Natural killer cell (primary cell): Measurements from ENCODE around the gene PLB1. TPM values are rescaled to one million over a fixed set of nuclear protein-coding genes. Genes with fewer than 3 reads are reported as not detected.

ENCODE experiments used
- ATAC-seq, 3 donors: fragments of 150-1000 bp in 2 of 3; fragments of 200-7000 bp in 1 of 3; cut with Tn5 transposase; 1 replicate in 1 of 3; 2 replicates in 2 of 3; pipeline ENCODE4 v1.10.0; 2021; ENCODE audit warnings: mild to moderate bottlenecking in 2 of 3, moderate library complexity in 2 of 3
- DNase-seq, 2 donors: peaks; one replicate each; pipeline versions ENCODE4 v3.0.0 to v3.0.0-alpha.2; 2013 to 2021; ENCODE audit warnings: mixed read lengths in 1 of 2
- H3K27ac ChIP-seq: one replicate; pipeline ENCODE4 v1.5.1; 2013; ENCODE audit warnings: mild to moderate bottlenecking, low read length
- H3K27me3 ChIP-seq: one replicate; pipeline ENCODE4 v1.6.1; 2013; ENCODE audit warnings: low read length; ENCODE audit not compliant: control insufficient read depth, insufficient read depth
- H3K36me3 ChIP-seq: one replicate; pipeline ENCODE4 v1.6.1; 2013; ENCODE audit warnings: low read length; ENCODE audit not compliant: control insufficient read depth, insufficient read depth
- H3K4me1 ChIP-seq: one replicate; pipeline ENCODE4 v1.6.1; 2013; ENCODE audit warnings: low read length; ENCODE audit not compliant: control insufficient read depth, insufficient read depth
- H3K4me3 ChIP-seq: one replicate; pipeline ENCODE4 v1.5.1; 2013; ENCODE audit warnings: low read length
- H3K9me3 ChIP-seq: one replicate; pipeline ENCODE4 v1.6.1; 2013; ENCODE audit warnings: low read length; ENCODE audit not compliant: control insufficient read depth, insufficient read depth
- H3K27ac Mint-ChIP-seq, 2 donors: one replicate each; pipeline ENCODE4 v1.8.0; 2022; ENCODE audit warnings: mild to moderate bottlenecking in 2 of 2, mixed read lengths in 2 of 2, moderate library complexity in 1 of 2
- H3K27me3 Mint-ChIP-seq, 2 donors: one replicate each; pipeline ENCODE4 v1.8.0; 2022; ENCODE audit warnings: low read depth in 2 of 2, mixed read lengths in 2 of 2
- H3K36me3 Mint-ChIP-seq: one replicate; pipeline ENCODE4 v1.8.0; 2022; ENCODE audit warnings: mixed read lengths
- H3K4me1 Mint-ChIP-seq, 2 donors: one replicate each; pipeline ENCODE4 v1.8.0; 2022; ENCODE audit warnings: mixed read lengths in 2 of 2
- H3K4me3 Mint-ChIP-seq: one replicate; pipeline ENCODE4 v1.8.0; 2022; ENCODE audit warnings: mild to moderate bottlenecking, moderate library complexity, mixed read lengths
- H3K9me3 Mint-ChIP-seq, 2 donors: one replicate each; pipeline ENCODE4 v1.8.0; 2022; ENCODE audit warnings: mixed read lengths in 2 of 2
- WGBS: methylation state at CpG from one replicate; pipeline ENCODE4 v1.1.7; 2013; ENCODE audit warnings: missing lambda C conversion rate; ENCODE audit not compliant: insufficient coverage; 5-methylcytosine and 5-hydroxymethylcytosine counted together
- intact Hi-C: fragments of 100-400 bp; cut with micrococcal nuclease; formaldehyde crosslinking; loops from one replicate; pipeline ENCODE4 v1.14.2; 2022
- total RNA-seq, 4 donors: library from RNA; stranded (reverse); fragments of 120-200 nt in 1 of 4; gene quantifications; one replicate each; pipeline versions ENCODE4 v1.2.3 to v1.2.4, GENCODE V29; 2013 to 2022
- TF ChIP-seq, protein P1 (sequence below): fragments of 200-600 bp; IDR thresholded peaks from one replicate; pipeline ENCODE4 v1.8.0; 2022; ENCODE audit warnings: antibody characterized with exemption

Gene PLB1, protein sequence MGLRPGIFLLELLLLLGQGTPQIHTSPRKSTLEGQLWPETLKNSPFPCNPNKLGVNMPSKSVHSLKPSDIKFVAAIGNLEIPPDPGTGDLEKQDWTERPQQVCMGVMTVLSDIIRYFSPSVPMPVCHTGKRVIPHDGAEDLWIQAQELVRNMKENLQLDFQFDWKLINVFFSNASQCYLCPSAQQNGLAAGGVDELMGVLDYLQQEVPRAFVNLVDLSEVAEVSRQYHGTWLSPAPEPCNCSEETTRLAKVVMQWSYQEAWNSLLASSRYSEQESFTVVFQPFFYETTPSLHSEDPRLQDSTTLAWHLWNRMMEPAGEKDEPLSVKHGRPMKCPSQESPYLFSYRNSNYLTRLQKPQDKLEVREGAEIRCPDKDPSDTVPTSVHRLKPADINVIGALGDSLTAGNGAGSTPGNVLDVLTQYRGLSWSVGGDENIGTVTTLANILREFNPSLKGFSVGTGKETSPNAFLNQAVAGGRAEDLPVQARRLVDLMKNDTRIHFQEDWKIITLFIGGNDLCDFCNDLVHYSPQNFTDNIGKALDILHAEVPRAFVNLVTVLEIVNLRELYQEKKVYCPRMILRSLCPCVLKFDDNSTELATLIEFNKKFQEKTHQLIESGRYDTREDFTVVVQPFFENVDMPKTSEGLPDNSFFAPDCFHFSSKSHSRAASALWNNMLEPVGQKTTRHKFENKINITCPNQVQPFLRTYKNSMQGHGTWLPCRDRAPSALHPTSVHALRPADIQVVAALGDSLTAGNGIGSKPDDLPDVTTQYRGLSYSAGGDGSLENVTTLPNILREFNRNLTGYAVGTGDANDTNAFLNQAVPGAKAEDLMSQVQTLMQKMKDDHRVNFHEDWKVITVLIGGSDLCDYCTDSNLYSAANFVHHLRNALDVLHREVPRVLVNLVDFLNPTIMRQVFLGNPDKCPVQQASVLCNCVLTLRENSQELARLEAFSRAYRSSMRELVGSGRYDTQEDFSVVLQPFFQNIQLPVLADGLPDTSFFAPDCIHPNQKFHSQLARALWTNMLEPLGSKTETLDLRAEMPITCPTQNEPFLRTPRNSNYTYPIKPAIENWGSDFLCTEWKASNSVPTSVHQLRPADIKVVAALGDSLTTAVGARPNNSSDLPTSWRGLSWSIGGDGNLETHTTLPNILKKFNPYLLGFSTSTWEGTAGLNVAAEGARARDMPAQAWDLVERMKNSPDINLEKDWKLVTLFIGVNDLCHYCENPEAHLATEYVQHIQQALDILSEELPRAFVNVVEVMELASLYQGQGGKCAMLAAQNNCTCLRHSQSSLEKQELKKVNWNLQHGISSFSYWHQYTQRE (N-terminal part only)
- total RNA-seq, result 1 to 10 TPM; 1.7 to 2.6 (median 1.9) TPM
- total RNA-seq (2013), result 3.4 TPM

DNA sequence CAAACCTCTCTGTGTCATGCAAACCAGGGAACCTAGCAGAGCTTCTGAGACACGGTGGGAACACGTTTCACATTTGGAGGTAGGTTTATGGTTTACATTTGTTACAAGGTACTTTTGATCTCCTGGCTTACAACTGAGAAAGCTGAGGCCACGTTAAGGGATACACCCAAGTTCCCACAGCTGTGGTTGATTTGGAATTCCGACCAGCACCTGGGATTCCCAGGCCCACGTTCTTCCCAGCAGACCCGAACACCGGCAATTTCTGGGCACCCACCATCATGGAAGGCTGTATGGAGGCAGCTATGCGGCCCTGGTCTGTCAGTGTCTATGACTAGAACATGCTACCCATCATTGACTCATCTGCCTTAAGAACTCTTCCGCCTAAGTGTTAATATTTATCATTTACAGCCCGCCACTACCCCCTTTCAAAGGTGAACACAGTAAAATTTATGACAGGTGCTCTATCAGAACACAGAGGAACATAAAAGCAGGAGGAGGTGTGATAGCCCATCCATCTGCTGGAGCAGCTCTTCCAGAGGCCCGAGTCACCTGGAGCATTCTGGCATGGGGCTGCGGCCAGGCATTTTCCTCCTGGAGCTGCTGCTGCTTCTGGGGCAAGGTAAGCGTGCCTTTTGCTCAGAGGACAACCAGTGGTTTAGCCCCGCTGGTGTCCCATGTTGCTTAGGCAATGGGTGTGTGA lies at the start of gene PLB1:
Gene PLB1, plus strand, starts transcription at position 510 of the 700 bp plus-strand sequence. Its CDS starts 55 bp downstream, at position 565.
- Mint-ChIP-seq H3K27ac (no peak within 1 kb of the TSS), H3K4me1 (no peaks in the 10 kb centered on the region), H3K4me3 (no peak within 1 kb of the TSS), H3K36me3 (no peaks in the 10 kb centered on the region), H3K9me3 (no peaks in the 10 kb centered on the region), H3K27me3 (peaks cover 0 to 7% of the 10 kb centered on the region in 2 donors)
- Histone ChIP-seq H3K36me3 (no peaks in the 10 kb centered on the region), H3K4me1 (no peaks in the 10 kb centered on the region), H3K27ac (no peak within 1 kb of the TSS), H3K9me3 (no peaks in the 10 kb centered on the region), H3K27me3 (no peaks in the 10 kb centered on the region), H3K4me3 (no peak within 1 kb of the TSS)
- intact Hi-C loops, result no loop called here
- TF ChIP-seq, protein P1, sequence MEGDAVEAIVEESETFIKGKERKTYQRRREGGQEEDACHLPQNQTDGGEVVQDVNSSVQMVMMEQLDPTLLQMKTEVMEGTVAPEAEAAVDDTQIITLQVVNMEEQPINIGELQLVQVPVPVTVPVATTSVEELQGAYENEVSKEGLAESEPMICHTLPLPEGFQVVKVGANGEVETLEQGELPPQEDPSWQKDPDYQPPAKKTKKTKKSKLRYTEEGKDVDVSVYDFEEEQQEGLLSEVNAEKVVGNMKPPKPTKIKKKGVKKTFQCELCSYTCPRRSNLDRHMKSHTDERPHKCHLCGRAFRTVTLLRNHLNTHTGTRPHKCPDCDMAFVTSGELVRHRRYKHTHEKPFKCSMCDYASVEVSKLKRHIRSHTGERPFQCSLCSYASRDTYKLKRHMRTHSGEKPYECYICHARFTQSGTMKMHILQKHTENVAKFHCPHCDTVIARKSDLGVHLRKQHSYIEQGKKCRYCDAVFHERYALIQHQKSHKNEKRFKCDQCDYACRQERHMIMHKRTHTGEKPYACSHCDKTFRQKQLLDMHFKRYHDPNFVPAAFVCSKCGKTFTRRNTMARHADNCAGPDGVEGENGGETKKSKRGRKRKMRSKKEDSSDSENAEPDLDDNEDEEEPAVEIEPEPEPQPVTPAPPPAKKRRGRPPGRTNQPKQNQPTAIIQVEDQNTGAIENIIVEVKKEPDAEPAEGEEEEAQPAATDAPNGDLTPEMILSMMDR, result no peak
- DNase-seq, result no peak
- 81% methylated on average over 14 of the region's 14 CpGs for WGBS
- ATAC-seq, result no peak

DNA sequence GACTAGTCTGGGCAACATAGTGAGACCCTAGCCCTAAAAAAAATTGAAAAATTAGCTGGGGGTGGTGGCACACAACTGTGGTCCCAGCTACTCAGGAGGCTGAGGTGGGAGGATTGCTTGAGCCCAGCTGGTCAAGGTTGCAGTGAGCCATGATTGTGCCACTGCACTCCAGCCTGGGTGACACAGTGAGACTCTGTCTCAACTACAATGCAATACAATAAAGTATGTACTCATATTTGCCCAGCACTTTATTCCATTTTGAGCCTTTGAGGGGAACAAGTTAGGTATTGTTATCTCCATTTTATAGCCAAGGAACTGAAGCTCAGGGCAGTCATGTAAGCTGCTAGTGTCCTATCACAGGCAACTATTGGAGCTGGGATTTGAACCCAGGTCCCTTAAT lies 49.3 kb upstream of the PLB1 start:
- Mint-ChIP-seq H3K9me3 (no peaks in the 10 kb centered on the region), H3K27ac (no peak overlapping the region), H3K4me1 (peaks cover 7 to 31% of the 10 kb centered on the region in 2 donors), H3K27me3 (no peaks in the 10 kb centered on the region), H3K36me3 (no peaks in the 10 kb centered on the region), H3K4me3 (no peak overlapping the region)
- H3K36me3 ChIP-seq, result no peaks in the 10 kb centered on the region
- no peaks in the 10 kb centered on the region for H3K27me3 ChIP-seq
- DNase-seq (no peak), ATAC-seq (no peak)
- no peaks in the 10 kb centered on the region for H3K9me3 ChIP-seq
- H3K27ac ChIP-seq, result no peak overlapping the region
- no peak overlapping the region for H3K4me3 ChIP-seq
- TF ChIP-seq, protein P1, result no peak
- intact Hi-C loops, result no loop called here
- peaks cover 17% of the 10 kb centered on the region for H3K4me1 ChIP-seq

DNA sequence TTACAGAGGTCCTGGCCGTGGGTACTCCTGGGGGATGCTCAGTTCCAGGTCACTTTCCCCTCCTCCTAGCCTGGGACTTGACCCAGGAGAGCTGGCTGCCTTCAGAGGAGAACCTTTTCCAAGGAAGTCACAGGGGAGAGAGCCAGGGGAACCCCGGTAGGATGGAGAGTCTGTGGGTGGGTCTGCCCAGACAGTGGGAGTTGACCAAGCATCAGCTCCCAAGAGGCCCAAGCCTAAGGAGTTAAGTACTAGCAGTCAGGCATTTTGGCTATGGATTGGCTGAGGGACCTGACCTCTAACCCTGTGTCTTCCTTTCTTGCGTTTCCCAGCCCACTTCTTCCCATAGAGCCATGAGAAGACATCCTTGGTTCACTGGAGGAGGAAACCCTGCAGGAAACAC lies 48.8 kb upstream of the PLB1 start:
- Histone ChIP-seq H3K27ac (no peak overlapping the region), H3K27me3 (no peaks in the 10 kb centered on the region), H3K4me1 (peaks cover 18% of the 10 kb centered on the region), H3K9me3 (no peaks in the 10 kb centered on the region), H3K36me3 (no peaks in the 10 kb centered on the region), H3K4me3 (no peak overlapping the region)
- Mint-ChIP-seq H3K4me3 (no peak overlapping the region), H3K27ac (no peak overlapping the region), H3K4me1 (peaks cover 9 to 28% of the 10 kb centered on the region in 2 donors), H3K36me3 (no peaks in the 10 kb centered on the region), H3K27me3 (no peaks in the 10 kb centered on the region), H3K9me3 (no peaks in the 10 kb centered on the region)
- ATAC-seq (no peak), DNase-seq (no peak)
- TF ChIP-seq, protein P1, result no peak
- WGBS, result 87% methylated on average over 3 of the region's 3 CpGs
- intact Hi-C loops, result no loop called here
